ENCODE data around the gene PANK2. TPM values are rescaled to one million over a fixed set of nuclear protein-coding genes. Genes with fewer than 3 reads are reported as not detected.

The PANK2 gene
- total RNA-seq, 1 experiment from 2014 or later, result 62.7 TPM

GRCh38 chr20:3901706-3902440, 12.7 kb downstream of the PANK2 start (continued):
- TF ChIP-seq ZBTB43 (CRISPR knock-in tag; IDR thresholded peaks at IDR 0.05) (no peak), E2F4 (CRISPR knock-in tag; IDR thresholded peaks at IDR 0.05; ENCODE audit: borderline replicate concordance, low read depth) (no peak), ZNF232 (CRISPR knock-in tag; IDR thresholded peaks at IDR 0.05) (no peak), SMAD4 (CRISPR knock-in tag; IDR thresholded peaks at IDR 0.05) (no peak)

- no peak for ATAC-seq
- ChIA-PET POLR2A (no interaction called here), CTCF (interaction anchor here (0.6 to 2.1 kb wide), 4 partner anchors 47 to 1009 kb away, joined by 3 to 8 read pairs (median 4); no protein-coding TSS in a partner anchor)
- Mint-ChIP-seq H3K36me3 (peaks cover 1% of the 10 kb centered on the region), H3K4me3 (no peak overlapping the region), H3K9me3 (no peaks in the 10 kb centered on the region), H3K27ac (no peak overlapping the region), H3K4me1 (peaks cover 51% of the 10 kb centered on the region), H3K27me3 (ENCODE audit: low read depth) (no peaks in the 10 kb centered on the region)
- peak; percentile 80 for TF ChIP-seq GTF2I (CRISPR knock-in tag; conservative IDR thresholded peaks at IDR 0.05)
- TF ChIP-seq ZNF232 (CRISPR knock-in tag; IDR thresholded peaks at IDR 0.05), result no peak
- TF ChIP-seq ZNF121 (CRISPR knock-in tag; IDR thresholded peaks at IDR 0.05), result peak; percentile 85
- no peak for DNase-seq (ENCODE audit: low spot score)
These were observed 13.3 kb downstream of the PANK2 start for GRCh38 chr20:3902446-3902845.

GRCh38 chr20:3904224-3904623, 15.0 kb downstream of the PANK2 start:
- ATAC-seq (no peak), DNase-seq (ENCODE audit: low spot score) (no peak)
- no peaks in the 10 kb centered on the region for H3K9me3 Mint-ChIP-seq
- no peak overlapping the region for H3K4me3 Mint-ChIP-seq
- CTCF ChIA-PET, result interaction anchor here (1.1 to 2.1 kb wide), 2 partner anchors 168 to 180 kb away, joined by 3 to 8 read pairs; no protein-coding TSS in a partner anchor
- no peaks in the 10 kb centered on the region for H3K27me3 Mint-ChIP-seq (ENCODE audit: low read depth)
- peaks cover 19% of the 10 kb centered on the region for H3K36me3 Mint-ChIP-seq
- TF ChIP-seq GABPB1 (CRISPR knock-in tag; IDR thresholded peaks at IDR 0.05), result 0 out of 2 replicates have a peak, but pooled peaks have one; percentile 14
- TF ChIP-seq ZNF121 (CRISPR knock-in tag; IDR thresholded peaks at IDR 0.05), result peak; percentile 99
- no peak for TF ChIP-seq GTF2I (CRISPR knock-in tag; conservative IDR thresholded peaks at IDR 0.05)
- H3K27ac Mint-ChIP-seq, result no peak overlapping the region; the same call in 1 of the 2 replicates
- POLR2A ChIA-PET, result no interaction called here
- peaks cover 44% of the 10 kb centered on the region for H3K4me1 Mint-ChIP-seq

GRCh38 chr20:3904857-3905256, 15.7 kb downstream of the PANK2 start:
- peak overlapping the region; percentile 72 for H3K27ac Mint-ChIP-seq
- TF ChIP-seq NFYB (CRISPR knock-in tag; conservative IDR thresholded peaks at IDR 0.05; ENCODE audit: low read depth) (no peak), PREB (CRISPR knock-in tag; IDR thresholded peaks at IDR 0.05; ENCODE audit: borderline replicate concordance) (no peak), TEAD1 (CRISPR knock-in tag; IDR thresholded peaks at IDR 0.05) (no peak), ZNF281 (CRISPR knock-in tag; IDR thresholded peaks at IDR 0.05) (no peak), ZNF671 (CRISPR knock-in tag; IDR thresholded peaks at IDR 0.05) (no peak), SOX15 (CRISPR knock-in tag; IDR thresholded peaks at IDR 0.05) (no peak), CTCF (IDR thresholded peaks at IDR 0.05) (no peak), USF2 (CRISPR knock-in tag; IDR thresholded peaks at IDR 0.05) (no peak), IRF2 (CRISPR knock-in tag; IDR thresholded peaks at IDR 0.05; ENCODE audit: borderline replicate concordance, low read depth) (no peak)
- CTCF ChIA-PET, result interaction anchor here (0.7 kb wide), 1 partner anchor 798 kb away, joined by 3 read pairs; no protein-coding TSS in a partner anchor
- peaks cover 37% of the 10 kb centered on the region for H3K4me1 Mint-ChIP-seq
- POLR2A ChIA-PET, result no interaction called here
- ATAC-seq (no peak), DNase-seq (ENCODE audit: low spot score) (no peak)
- H3K4me3 Mint-ChIP-seq, result no peak overlapping the region
- no peaks in the 10 kb centered on the region for H3K27me3 Mint-ChIP-seq (ENCODE audit: low read depth)
- no peaks in the 10 kb centered on the region for H3K9me3 Mint-ChIP-seq
- peaks cover 26% of the 10 kb centered on the region for H3K36me3 Mint-ChIP-seq
